Adipocyte (in vitro differentiated cells): ENCODE results near the gene IER5.

Experiments
- DNase-seq: peaks from one replicate; pipeline ENCODE4 v3.0.0-alpha.2; 2015; ENCODE audit warnings: low read depth
- H3K27me3 ChIP-seq: replicated peaks from 2 replicates; pipeline ENCODE4 v1.7.0; 2013; ENCODE audit warnings: mild to moderate bottlenecking, low read length, moderate library complexity; ENCODE audit not compliant: control insufficient read depth, insufficient read depth
- H3K36me3 ChIP-seq: 2 replicates; pipeline ENCODE4 v1.7.0; 2013; ENCODE audit warnings: low read length, mild to moderate bottlenecking, moderate library complexity; ENCODE audit not compliant: control insufficient read depth, insufficient read depth, severe bottlenecking
- H3K4me1 ChIP-seq: 2 replicates; pipeline ENCODE4 v1.7.0; 2013; ENCODE audit warnings: mild to moderate bottlenecking, low read length, moderate library complexity; ENCODE audit not compliant: control insufficient read depth, insufficient read depth
- H3K4me3 ChIP-seq: 2 replicates; pipeline ENCODE4 v1.7.0; 2013; ENCODE audit warnings: mild to moderate bottlenecking, low read length, moderate library complexity
- H3K9ac ChIP-seq: 2 replicates; pipeline ENCODE4 v1.7.0; 2013; ENCODE audit warnings: mild to moderate bottlenecking, low read length, moderate library complexity
- H3K9me3 ChIP-seq: 2 replicates; pipeline ENCODE4 v1.7.0; 2013; ENCODE audit warnings: mild to moderate bottlenecking, low read length, moderate library complexity; ENCODE audit not compliant: control insufficient read depth

IER5 gene

GRCh38 chr1:181100934-181101333 lies 12.4 kb downstream of the IER5 start:
- Histone ChIP-seq H3K9me3 (no peaks in the 10 kb centered on the region), H3K9ac (no peak overlapping the region), H3K4me1 (peaks cover 54% of the 10 kb centered on the region), H3K27me3 (no peaks in the 10 kb centered on the region), H3K36me3 (no peaks in the 10 kb centered on the region), H3K4me3 (no peak overlapping the region)
- DNase-seq: no peak

- H3K9me3 ChIP-seq: no peaks in the 10 kb centered on the region
- no peak overlapping the region for H3K4me3 ChIP-seq
- peak; percentile 57 for DNase-seq
- no peaks in the 10 kb centered on the region for H3K36me3 ChIP-seq
- H3K4me1 ChIP-seq: peaks cover 47% of the 10 kb centered on the region
- H3K27me3 ChIP-seq: no peaks in the 10 kb centered on the region
- no peak overlapping the region for H3K9ac ChIP-seq
Measured at GRCh38 chr1:181101581-181102226, 13.2 kb downstream of the IER5 start.

- peaks cover 36% of the 10 kb centered on the region for H3K4me1 ChIP-seq
- no peaks in the 10 kb centered on the region for H3K36me3 ChIP-seq
- no peak overlapping the region for H3K9ac ChIP-seq
- no peaks in the 10 kb centered on the region for H3K9me3 ChIP-seq
- H3K4me3 ChIP-seq: no peak overlapping the region
- H3K27me3 ChIP-seq: no peaks in the 10 kb centered on the region
- no peak for DNase-seq
Measured at GRCh38 chr1:181102841-181103240, 14.3 kb downstream of the IER5 start.

GRCh38 chr1:181103399-181103798 lies 14.9 kb downstream of the IER5 start:
- no peak overlapping the region for H3K4me3 ChIP-seq
- H3K4me1 ChIP-seq: peaks cover 36% of the 10 kb centered on the region
- no peak overlapping the region for H3K9ac ChIP-seq
- H3K36me3 ChIP-seq: no peaks in the 10 kb centered on the region
- H3K27me3 ChIP-seq: no peaks in the 10 kb centered on the region
- H3K9me3 ChIP-seq: no peaks in the 10 kb centered on the region
- no peak for DNase-seq

GRCh38 chr1:181104042-181104789 lies 15.7 kb downstream of the IER5 start:
- peaks cover 32% of the 10 kb centered on the region for H3K4me1 ChIP-seq
- no peaks in the 10 kb centered on the region for H3K36me3 ChIP-seq

GRCh38 chr1:181104790-181105133 lies 16.3 kb downstream of the IER5 start:
- Histone ChIP-seq H3K4me3 (peak overlapping the region; percentile 87), H3K27me3 (no peaks in the 10 kb centered on the region), H3K9me3 (no peaks in the 10 kb centered on the region), H3K9ac (peak overlapping the region; percentile 90), H3K36me3 (no peaks in the 10 kb centered on the region), H3K4me1 (peaks cover 26% of the 10 kb centered on the region)
- peak; percentile 61 for DNase-seq

More at GRCh38 chr1:181104042-181104789, 15.7 kb downstream of the IER5 start:
- Histone ChIP-seq H3K9me3 (no peaks in the 10 kb centered on the region), H3K4me3 (peak overlapping the region; percentile 87), H3K9ac (peak overlapping the region; percentile 90), H3K27me3 (no peaks in the 10 kb centered on the region)
- DNase-seq: no peak

- Histone ChIP-seq H3K4me3 (peak overlapping the region; percentile 87), H3K9ac (peak overlapping the region; percentile 90), H3K27me3 (no peaks in the 10 kb centered on the region), H3K4me1 (peaks cover 22% of the 10 kb centered on the region), H3K36me3 (no peaks in the 10 kb centered on the region), H3K9me3 (no peaks in the 10 kb centered on the region)
- peak; percentile 97 for DNase-seq
Measured at GRCh38 chr1:181105134-181106021, 16.9 kb downstream of the IER5 start.

- no peaks in the 10 kb centered on the region for H3K36me3 ChIP-seq
- DNase-seq: no peak
- H3K9ac ChIP-seq: no peak overlapping the region
- no peaks in the 10 kb centered on the region for H3K27me3 ChIP-seq
- no peaks in the 10 kb centered on the region for H3K9me3 ChIP-seq
- peak overlapping the region; percentile 70 for H3K4me3 ChIP-seq
- peaks cover 16% of the 10 kb centered on the region for H3K4me1 ChIP-seq
Measured at GRCh38 chr1:181106022-181106312, 17.5 kb downstream of the IER5 start.

- Histone ChIP-seq H3K36me3 (no peaks in the 10 kb centered on the region), H3K27me3 (no peaks in the 10 kb centered on the region), H3K9me3 (no peaks in the 10 kb centered on the region), H3K9ac (no peak overlapping the region), H3K4me1 (peaks cover 13% of the 10 kb centered on the region), H3K4me3 (no peak overlapping the region)
- no peak for DNase-seq
Measured at GRCh38 chr1:181106479-181106878, 18.0 kb downstream of the IER5 start.

GRCh38 chr1:181107711-181108110 lies 19.2 kb downstream of the IER5 start:
- Histone ChIP-seq H3K9me3 (no peaks in the 10 kb centered on the region), H3K36me3 (no peaks in the 10 kb centered on the region), H3K4me1 (peaks cover 20% of the 10 kb centered on the region), H3K9ac (no peak overlapping the region), H3K4me3 (no peak overlapping the region), H3K27me3 (no peaks in the 10 kb centered on the region)
- DNase-seq: no peak

GRCh38 chr1:181108304-181108867 lies 19.9 kb downstream of the IER5 start:
- H3K4me1 ChIP-seq: peaks cover 25% of the 10 kb centered on the region
- no peak overlapping the region for H3K9ac ChIP-seq
- no peak overlapping the region for H3K4me3 ChIP-seq
- H3K36me3 ChIP-seq: no peaks in the 10 kb centered on the region
- no peak for DNase-seq
- H3K27me3 ChIP-seq: no peaks in the 10 kb centered on the region
- H3K9me3 ChIP-seq: no peaks in the 10 kb centered on the region
